SK-N-MC (cell line): ENCODE results near the gene LTK.

Source experiments
- EZH2 ChIP-seq: fragments of 200-600 bp; sonication (generic); IDR thresholded peaks from one replicate; pipeline ENCODE4 v1.6.1; 2017; ENCODE audit warnings: antibody characterized with exemption
- FOXP2 ChIP-seq: optimal IDR thresholded peaks from 2 replicates; pipeline ENCODE3; 2011; ENCODE audit warnings: mild to moderate bottlenecking, moderate library complexity; ENCODE audit not compliant: insufficient read depth; ENCODE audit errors: extremely low read length, control extremely low read depth
- POLR2AphosphoS5 ChIP-seq: IDR thresholded peaks from 2 replicates; pipeline ENCODE4 v1.6.1; 2012; ENCODE audit warnings: mild to moderate bottlenecking, low read depth, low read length, borderline replicate concordance

- TF ChIP-seq EZH2 (no peak), FOXP2 (no peak), POLR2AphosphoS5 (no peak)
Observed at GRCh38 chr15:41474941-41475340, 38.7 kb downstream of the LTK start.
